GM19455 (cell line): ENCODE measurements around the gene C6orf141.
"Not testable (repeated sequence)": the region's sequence is repeated elsewhere in the genome, so short reads cannot be mapped to it uniquely, and the experiment has no call there.

Experiments
- ATAC-seq: cut with Tn5 transposase; IDR thresholded peaks from one replicate; pipeline ENCODE4 v1.9.1; 2021; ENCODE audit not compliant: unreplicated experiment

Gene C6orf141

DNA sequence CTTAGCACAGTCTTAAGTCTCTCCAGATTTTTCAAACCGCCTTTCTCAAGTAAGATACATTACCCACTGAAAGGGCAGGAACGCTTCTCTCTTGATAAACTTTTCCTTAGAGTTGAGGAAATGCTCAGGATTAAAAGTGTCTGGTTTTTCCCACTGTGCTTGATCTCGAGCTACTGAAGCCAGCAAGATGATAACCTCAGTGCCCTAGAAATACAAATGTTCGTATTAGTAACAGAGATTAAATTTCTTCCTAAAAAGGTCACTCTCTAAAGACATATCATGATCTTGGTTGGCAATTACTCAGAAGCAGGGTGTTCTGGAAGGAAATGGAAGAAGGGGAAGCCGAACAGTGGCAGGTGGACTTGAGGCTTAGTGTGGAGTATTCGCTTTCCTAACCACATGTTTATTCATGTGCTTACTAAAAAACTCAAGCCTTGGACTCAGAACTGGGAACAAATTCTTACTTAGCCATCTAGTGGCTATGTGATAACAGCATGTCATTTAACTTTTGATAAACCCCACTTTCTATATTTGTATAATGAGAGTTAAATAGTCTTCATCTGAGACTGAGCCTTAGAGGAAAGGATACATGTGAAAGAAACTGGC is 20.1 kb downstream of the C6orf141 start:
- ATAC-seq: no peak

DNA sequence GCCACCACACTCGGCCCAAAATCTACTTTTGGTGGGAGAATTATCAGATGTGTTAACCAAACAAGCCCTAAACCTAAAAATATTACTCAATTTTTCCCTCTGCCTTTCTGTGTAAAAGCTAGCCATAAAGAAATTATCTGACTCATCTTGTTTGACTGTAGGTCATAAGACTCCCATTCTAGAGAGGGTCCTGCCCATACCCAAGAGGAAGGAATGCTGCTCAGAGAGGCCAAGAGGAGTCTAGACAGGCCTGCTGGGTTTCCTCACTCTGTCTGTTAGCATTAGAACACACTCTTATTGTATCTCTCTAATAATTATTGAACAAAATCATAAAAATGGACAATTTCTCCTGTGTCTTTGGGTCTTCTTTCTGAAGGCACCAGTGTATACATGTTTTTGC is 26.1 kb downstream of the C6orf141 start:
- no peak for ATAC-seq

DNA sequence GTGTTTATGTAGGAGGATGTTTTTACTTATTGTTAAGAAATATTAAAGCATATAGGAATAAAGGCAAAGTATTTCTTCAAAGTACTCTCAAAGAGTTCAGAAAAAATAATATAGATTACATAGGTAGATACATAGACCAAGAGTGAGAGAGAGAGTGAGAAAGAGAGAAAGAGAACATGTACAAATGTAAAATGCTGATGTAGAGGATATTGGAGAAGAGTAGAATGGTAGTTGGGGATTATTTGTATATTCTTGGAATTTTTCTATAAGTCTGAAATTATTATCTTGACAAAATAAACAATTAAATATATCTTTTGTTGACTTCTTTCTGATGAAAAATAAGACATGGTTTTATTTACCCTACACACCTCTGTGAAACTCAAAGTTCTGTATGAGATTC is 29.2 kb downstream of the C6orf141 start:
- ATAC-seq: no peak

DNA sequence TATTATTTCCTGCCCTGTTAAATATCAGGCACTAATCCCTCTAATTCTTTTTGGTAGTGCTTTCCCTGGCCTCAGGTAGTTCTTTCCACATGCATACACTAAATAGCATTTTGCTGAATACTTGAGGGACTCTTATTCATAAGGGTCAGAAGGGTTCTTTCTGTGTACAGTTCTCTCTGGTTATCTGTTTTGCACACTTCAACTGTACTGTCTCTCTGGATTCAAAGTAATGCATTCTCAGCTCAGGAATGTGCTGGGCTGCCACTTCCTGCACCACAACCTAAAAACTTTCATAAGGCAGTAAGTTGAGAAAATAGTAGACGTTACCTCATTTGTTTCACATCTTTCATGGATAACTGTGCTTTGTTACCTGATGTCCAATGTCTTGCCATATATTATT is 32.1 kb downstream of the C6orf141 start:
- no peak for ATAC-seq

DNA sequence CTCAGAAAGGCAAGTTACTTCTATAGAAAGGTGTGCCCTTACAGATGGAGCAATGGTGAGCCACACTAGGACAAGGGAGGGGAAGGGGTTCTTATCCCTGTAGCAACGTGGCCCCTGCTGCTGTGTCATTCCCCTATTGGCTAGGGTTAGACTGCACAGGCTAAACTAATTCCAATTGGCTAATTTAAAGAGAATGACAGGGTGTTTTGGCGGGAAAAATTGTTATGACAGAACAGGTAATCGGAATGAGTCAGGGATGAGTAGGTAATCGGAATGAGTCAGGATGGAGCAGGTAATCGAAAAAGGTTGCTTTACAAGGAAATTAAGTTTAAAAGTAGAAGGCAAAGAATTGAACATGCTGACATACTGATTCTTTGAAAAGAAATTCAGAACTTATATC is 36.8 kb downstream of the C6orf141 start:
- ATAC-seq: not testable (repeated sequence)
